ENCODE results near the gene MORC2.

DNA sequence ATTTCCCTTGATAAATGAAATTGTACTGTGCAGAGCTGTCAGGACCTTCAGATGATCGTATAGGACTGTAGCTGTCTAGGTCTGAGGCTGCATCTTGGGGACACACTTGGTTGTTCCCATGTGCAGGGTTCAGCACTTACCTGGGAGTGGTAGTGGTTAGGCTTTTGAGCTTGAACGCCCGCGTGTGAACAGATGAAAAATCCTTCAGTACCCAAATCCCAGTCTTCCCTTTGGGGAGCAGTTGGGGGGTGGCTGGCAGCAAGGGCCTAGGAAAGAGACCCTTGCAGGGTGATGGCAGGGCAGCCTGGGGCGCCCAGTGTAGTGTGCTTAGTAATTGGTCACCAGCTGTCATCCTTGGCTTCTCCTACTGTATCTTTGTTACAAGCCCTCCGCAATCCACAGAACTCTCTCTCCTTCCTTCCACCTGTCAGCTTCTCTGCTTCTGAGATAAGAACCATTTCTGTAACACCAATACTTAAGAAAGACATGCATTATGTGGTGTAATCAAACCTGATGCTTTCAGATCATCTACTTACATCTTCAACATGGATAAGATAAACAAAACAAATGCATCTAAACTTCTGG lies 64.6 kb downstream of the MORC2 start:
- no peak for TF ChIP-seq SPI1 (IDR thresholded peaks at IDR 0.05; ENCODE audit: borderline replicate concordance, low read depth, low read length)
- TF ChIP-seq CBX5 (IDR thresholded peaks at IDR 0.05; ENCODE audit: borderline replicate concordance, low read depth), result no peak
- TF ChIP-seq POLR2AphosphoS5 (IDR thresholded peaks at IDR 0.05; ENCODE audit: control insufficient read depth, insufficient read depth, low read depth, low read length), result no peak
- TF ChIP-seq, protein P1, sequence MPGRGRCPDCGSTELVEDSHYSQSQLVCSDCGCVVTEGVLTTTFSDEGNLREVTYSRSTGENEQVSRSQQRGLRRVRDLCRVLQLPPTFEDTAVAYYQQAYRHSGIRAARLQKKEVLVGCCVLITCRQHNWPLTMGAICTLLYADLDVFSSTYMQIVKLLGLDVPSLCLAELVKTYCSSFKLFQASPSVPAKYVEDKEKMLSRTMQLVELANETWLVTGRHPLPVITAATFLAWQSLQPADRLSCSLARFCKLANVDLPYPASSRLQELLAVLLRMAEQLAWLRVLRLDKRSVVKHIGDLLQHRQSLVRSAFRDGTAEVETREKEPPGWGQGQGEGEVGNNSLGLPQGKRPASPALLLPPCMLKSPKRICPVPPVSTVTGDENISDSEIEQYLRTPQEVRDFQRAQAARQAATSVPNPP (IDR thresholded peaks at IDR 0.05; ENCODE audit: borderline replicate concordance, insufficient read depth, insufficient read length), result no peak
- TF ChIP-seq SMC3 (conservative IDR thresholded peaks at IDR 0.05; ENCODE audit: insufficient read depth, low read depth, low read length), result no peak
- TF ChIP-seq FOXJ2 (tag; IDR thresholded peaks at IDR 0.05), result no peak
- no peak for TF ChIP-seq TEAD1 (CRISPR knock-in tag; IDR thresholded peaks at IDR 0.05)
- TF ChIP-seq TAF9B (IDR thresholded peaks at IDR 0.05; ENCODE audit: partially characterized antibody), result no peak
- no peak for TF ChIP-seq CBX2 (IDR thresholded peaks at IDR 0.05; ENCODE audit: insufficient read depth, low read length, poor library complexity, severe bottlenecking)
- TF ChIP-seq, protein P2, sequence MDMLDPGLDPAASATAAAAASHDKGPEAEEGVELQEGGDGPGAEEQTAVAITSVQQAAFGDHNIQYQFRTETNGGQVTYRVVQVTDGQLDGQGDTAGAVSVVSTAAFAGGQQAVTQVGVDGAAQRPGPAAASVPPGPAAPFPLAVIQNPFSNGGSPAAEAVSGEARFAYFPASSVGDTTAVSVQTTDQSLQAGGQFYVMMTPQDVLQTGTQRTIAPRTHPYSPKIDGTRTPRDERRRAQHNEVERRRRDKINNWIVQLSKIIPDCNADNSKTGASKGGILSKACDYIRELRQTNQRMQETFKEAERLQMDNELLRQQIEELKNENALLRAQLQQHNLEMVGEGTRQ (CRISPR knock-in tag; IDR thresholded peaks at IDR 0.05), result no peak
- no peak for TF ChIP-seq SMAD3 (CRISPR knock-in tag; conservative IDR thresholded peaks at IDR 0.05)
- no peak for TF ChIP-seq EZH2 (IDR thresholded peaks at IDR 0.05; ENCODE audit: borderline replicate concordance, low read depth, low read length)

Measured in K562 (cell line).